Effector memory CD8-positive, alpha-beta T cell (primary cell): ENCODE measurements around the gene LENEP.
A peak's percentile ranks its signal among the peaks of the same experiment; 100 is the strongest.

Source experiments
- ATAC-seq: fragments of 150-1000 bp; cut with Tn5 transposase; replicated peaks from 2 replicates; pipeline ENCODE4 v1.10.0; 2021; ENCODE audit warnings: mild to moderate bottlenecking, moderate library complexity
- DNase-seq, 3 experiments: peaks; one replicate each; pipeline ENCODE4 v3.0.0; 2021
- H3K27ac Mint-ChIP-seq, 2 donors: one replicate each; pipeline ENCODE4 v1.8.0; 2022; ENCODE audit warnings: mild to moderate bottlenecking in 2 of 2, mixed read lengths in 2 of 2, moderate library complexity in 2 of 2
- H3K27me3 Mint-ChIP-seq, 2 donors: one replicate each; pipeline ENCODE4 v1.8.0; 2022; ENCODE audit warnings: mixed read lengths in 2 of 2
- H3K36me3 Mint-ChIP-seq: one replicate; pipeline ENCODE4 v1.8.0; 2022; ENCODE audit warnings: mild to moderate bottlenecking, moderate library complexity, mixed read lengths; ENCODE audit not compliant: insufficient read depth
- H3K4me1 Mint-ChIP-seq, 2 donors: one replicate each; pipeline ENCODE4 v1.8.0; 2022; ENCODE audit warnings: low read depth in 2 of 2, mixed read lengths in 2 of 2
- H3K4me3 Mint-ChIP-seq, 2 donors: one replicate each; pipeline ENCODE4 v1.8.0; 2022; ENCODE audit warnings: mild to moderate bottlenecking in 2 of 2, mixed read lengths in 2 of 2, moderate library complexity in 2 of 2
- H3K9me3 Mint-ChIP-seq, 2 donors: one replicate each; pipeline ENCODE4 v1.8.0; 2022; ENCODE audit warnings: mixed read lengths in 2 of 2

LENEP gene

GRCh38 chr1:155009742-155010141, 16.4 kb downstream of the LENEP start:
- DNase-seq (no peak), ATAC-seq (no peak)
- Mint-ChIP-seq H3K4me1 (peaks cover 38 to 64% of the 10 kb centered on the region in 2 donors), H3K9me3 (no peaks in the 10 kb centered on the region), H3K36me3 (no peaks in the 10 kb centered on the region), H3K27me3 (no peaks in the 10 kb centered on the region), H3K27ac (peak overlapping the region; percentile 74 to 92), H3K4me3 (peak overlapping the region; percentile 61 to 67)

GRCh38 chr1:155010211-155010918, 17.0 kb downstream of the LENEP start:
- Mint-ChIP-seq H3K36me3 (no peaks in the 10 kb centered on the region), H3K27ac (peak overlapping the region; percentile 74 to 92), H3K9me3 (no peaks in the 10 kb centered on the region), H3K4me3 (peak overlapping the region; percentile 61 to 67), H3K27me3 (no peaks in the 10 kb centered on the region), H3K4me1 (peaks cover 38 to 61% of the 10 kb centered on the region in 2 donors)
- DNase-seq (no peak), ATAC-seq (no peak)

DNA sequence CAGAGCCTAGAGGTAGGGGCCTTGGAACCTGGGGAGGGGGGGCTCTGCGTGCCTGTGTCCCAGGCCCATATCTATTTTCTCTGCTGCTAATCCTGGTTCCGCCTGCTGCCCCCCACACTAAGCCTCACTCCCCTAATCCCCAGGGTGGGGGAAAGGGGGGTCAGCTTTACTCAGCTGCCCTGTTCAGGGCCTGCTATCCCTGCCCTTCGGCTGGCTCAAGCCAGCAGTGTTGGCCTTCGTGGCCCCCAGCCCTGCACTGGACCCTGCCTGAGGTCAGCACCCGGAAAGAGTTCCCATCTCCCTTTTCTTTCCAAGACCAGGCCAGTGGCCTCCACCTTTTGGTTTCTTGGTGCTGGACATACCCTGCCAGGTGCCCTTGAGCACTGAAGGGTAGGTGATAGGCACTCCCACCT, 17.6 kb downstream of the LENEP start:
- Mint-ChIP-seq H3K27me3 (no peaks in the 10 kb centered on the region), H3K4me3 (peak overlapping the region; percentile 46 to 48), H3K36me3 (no peaks in the 10 kb centered on the region), H3K27ac (peak overlapping the region in 1 of 2 donors; percentile 74), H3K9me3 (no peaks in the 10 kb centered on the region), H3K4me1 (peaks cover 42 to 61% of the 10 kb centered on the region in 2 donors)
- ATAC-seq: no peak
- no peak for DNase-seq

DNA sequence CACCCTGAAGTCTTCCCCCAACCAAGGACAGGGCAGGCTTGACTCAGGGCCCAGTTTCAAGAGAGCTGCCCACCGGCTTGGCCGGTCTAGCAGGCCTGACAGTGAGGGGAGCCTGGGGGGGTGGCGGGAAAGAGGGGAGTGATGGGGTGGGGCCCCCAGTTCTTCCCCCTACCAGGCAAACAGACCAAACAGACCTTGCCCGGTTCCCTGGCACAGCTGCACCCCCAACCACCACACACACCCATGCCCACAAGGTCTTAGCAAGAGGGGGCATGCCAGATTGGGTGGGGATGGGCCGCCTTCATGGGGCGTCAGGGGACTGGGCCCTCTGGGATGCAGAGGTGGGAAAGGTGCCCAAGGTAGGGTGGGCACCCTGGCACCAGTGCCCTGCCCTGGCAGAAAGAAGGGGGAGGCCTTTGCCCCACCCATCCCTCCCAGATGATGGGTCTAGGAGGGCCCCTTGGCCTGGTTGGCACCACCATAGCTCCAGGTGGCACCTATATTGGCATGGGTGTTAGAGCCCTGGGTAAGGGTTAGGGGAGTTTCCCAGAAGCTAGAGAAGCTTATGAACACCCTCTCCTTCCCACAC, 18.1 kb downstream of the LENEP start:
- peaks cover 2% of the 10 kb centered on the region for H3K36me3 Mint-ChIP-seq

GRCh38 chr1:155012026-155012546, 18.7 kb downstream of the LENEP start:
- Mint-ChIP-seq H3K27me3 (no peaks in the 10 kb centered on the region), H3K9me3 (no peaks in the 10 kb centered on the region), H3K27ac (peak overlapping the region; percentile 74 to 83), H3K36me3 (peaks cover 5% of the 10 kb centered on the region), H3K4me3 (peak overlapping the region; percentile 40 to 41), H3K4me1 (peaks cover 38 to 61% of the 10 kb centered on the region in 2 donors)
- no peak for ATAC-seq
- no peak for DNase-seq

More for the DNA sequence above, 18.1 kb downstream of the LENEP start:
- DNase-seq (no peak), ATAC-seq (peak; percentile 36)
- H3K27me3 Mint-ChIP-seq: no peaks in the 10 kb centered on the region
- peak overlapping the region; percentile 74 to 83 for H3K27ac Mint-ChIP-seq
- no peaks in the 10 kb centered on the region for H3K9me3 Mint-ChIP-seq
- peak overlapping the region; percentile 46 to 48 for H3K4me3 Mint-ChIP-seq
- H3K4me1 Mint-ChIP-seq: peaks cover 41 to 61% of the 10 kb centered on the region in 2 donors

DNA sequence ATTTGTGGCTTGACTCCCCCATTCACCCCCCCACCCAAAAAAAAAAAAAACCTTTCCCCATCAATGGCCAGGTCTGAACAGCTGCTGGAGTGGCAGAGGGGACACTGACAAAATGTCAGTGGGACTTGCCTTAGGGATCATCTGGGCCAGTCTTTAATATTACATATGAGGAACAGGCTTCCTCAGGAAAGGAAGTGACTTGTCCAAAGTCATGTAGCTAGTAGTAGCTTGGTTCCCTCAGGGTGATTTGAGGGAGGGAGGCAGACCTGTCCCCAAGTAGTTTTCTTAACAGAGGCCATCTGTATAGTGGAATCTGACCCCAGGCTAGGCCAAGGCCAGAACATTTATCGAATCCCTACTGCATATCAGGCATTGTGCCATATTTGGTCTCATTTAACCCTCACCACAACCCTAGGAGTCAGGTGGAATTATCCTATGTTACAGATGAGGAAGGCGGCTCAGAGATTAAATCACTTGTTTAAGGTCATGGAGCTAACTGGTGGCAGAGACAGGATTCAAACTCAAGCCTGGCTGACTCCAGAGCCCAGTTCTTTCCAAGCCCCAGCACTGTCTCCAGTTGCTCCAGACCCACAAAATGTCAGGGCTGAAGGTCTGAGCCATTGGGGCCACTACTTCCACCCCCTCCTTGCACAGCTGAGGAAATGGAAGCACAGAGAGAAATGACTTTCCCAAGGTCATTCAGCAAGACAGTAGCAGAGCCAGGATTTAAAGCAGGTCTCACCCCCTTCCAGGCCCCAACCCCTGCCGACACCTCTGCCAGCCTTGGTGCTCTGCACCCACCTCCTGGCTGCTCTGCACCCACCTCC, 19.6 kb downstream of the LENEP start:
- DNase-seq: no peak
- ATAC-seq: no peak
- Mint-ChIP-seq H3K4me1 (peaks cover 38 to 63% of the 10 kb centered on the region in 2 donors), H3K4me3 (peak overlapping the region; percentile 41 to 64), H3K27ac (peak overlapping the region; percentile 74 to 83), H3K9me3 (no peaks in the 10 kb centered on the region), H3K27me3 (no peaks in the 10 kb centered on the region), H3K36me3 (peaks cover 5% of the 10 kb centered on the region)

DNA sequence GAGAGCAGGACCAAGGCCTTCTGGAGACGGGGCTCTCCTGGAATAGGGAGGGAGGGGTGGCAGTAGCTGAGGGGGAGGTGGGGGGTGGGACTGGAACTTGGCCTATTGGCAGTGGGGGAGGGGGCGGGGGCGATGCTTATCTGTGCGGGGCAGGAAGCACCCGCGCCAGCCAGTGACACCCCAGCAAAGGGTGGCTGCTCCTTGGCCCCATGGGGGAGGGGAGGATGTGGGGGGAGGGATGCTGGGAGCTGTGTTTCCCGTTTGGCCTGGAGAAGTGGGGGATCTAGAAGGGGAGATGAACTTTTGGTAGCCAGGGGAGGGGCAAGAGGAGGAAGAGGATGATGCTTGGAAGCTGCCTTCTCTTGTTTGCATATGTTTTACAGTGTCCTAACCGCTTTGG, 20.2 kb downstream of the LENEP start:
- DNase-seq (no peak), ATAC-seq (no peak)
- peaks cover 38 to 59% of the 10 kb centered on the region in 2 donors for H3K4me1 Mint-ChIP-seq
- H3K27ac Mint-ChIP-seq: peak overlapping the region; percentile 74 to 83
- H3K4me3 Mint-ChIP-seq: peak overlapping the region; percentile 41 to 64
- peaks cover 5% of the 10 kb centered on the region for H3K36me3 Mint-ChIP-seq
- H3K9me3 Mint-ChIP-seq: no peaks in the 10 kb centered on the region
- H3K27me3 Mint-ChIP-seq: no peaks in the 10 kb centered on the region

DNA sequence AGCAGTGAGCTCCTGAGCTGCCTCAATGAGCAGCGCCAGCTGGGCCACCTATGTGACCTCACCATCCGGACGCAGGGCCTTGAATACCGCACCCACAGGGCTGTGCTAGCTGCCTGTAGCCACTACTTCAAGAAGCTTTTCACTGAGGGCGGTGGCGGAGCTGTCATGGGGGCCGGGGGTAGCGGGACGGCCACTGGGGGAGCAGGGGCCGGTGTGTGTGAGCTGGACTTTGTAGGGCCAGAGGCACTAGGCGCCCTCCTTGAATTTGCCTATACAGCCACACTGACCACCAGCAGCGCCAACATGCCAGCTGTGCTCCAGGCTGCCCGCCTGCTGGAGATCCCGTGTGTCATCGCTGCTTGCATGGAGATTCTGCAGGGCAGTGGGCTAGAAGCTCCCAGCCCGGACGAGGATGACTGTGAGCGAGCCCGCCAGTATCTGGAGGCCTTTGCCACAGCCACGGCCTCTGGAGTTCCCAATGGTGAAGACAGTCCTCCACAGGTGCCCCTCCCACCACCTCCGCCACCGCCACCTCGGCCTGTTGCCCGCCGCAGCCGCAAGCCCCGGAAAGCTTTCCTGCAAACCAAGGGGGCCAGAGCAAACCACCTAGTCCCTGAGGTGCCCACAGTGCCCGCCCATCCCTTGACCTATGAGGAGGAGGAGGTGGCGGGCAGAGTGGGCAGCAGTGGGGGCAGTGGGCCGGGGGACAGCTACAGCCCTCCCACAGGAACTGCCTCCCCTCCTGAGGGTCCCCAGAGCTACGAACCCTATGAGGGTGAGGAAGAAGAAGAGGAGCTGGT, 21.5 kb downstream of the LENEP start:
- H3K4me3 Mint-ChIP-seq: no peak overlapping the region
- peaks cover 5% of the 10 kb centered on the region for H3K36me3 Mint-ChIP-seq
- H3K27ac Mint-ChIP-seq: peak overlapping the region; percentile 74 to 83
- ATAC-seq (no peak), DNase-seq (no peak)
- H3K9me3 Mint-ChIP-seq: no peaks in the 10 kb centered on the region
- H3K4me1 Mint-ChIP-seq: peaks cover 41 to 53% of the 10 kb centered on the region in 2 donors
- H3K27me3 Mint-ChIP-seq: no peaks in the 10 kb centered on the region

GRCh38 chr1:155015527-155016230, 22.3 kb downstream of the LENEP start:
- H3K27me3 Mint-ChIP-seq: no peaks in the 10 kb centered on the region
- H3K27ac Mint-ChIP-seq: peak overlapping the region in 1 of 2 donors; percentile 79
- no peak for ATAC-seq
- no peak for DNase-seq
- H3K9me3 Mint-ChIP-seq: no peaks in the 10 kb centered on the region
- H3K4me1 Mint-ChIP-seq: peaks cover 36 to 48% of the 10 kb centered on the region in 2 donors
- H3K4me3 Mint-ChIP-seq: peak overlapping the region; percentile 21 to 61
- peaks cover 5% of the 10 kb centered on the region for H3K36me3 Mint-ChIP-seq

- DNase-seq (no peak), ATAC-seq (no peak)
- no peaks in the 10 kb centered on the region for H3K9me3 Mint-ChIP-seq
- peak overlapping the region; percentile 50 to 61 for H3K4me3 Mint-ChIP-seq
- peaks cover 36 to 43% of the 10 kb centered on the region in 2 donors for H3K4me1 Mint-ChIP-seq
- peak overlapping the region; percentile 41 to 79 for H3K27ac Mint-ChIP-seq
- peaks cover 5% of the 10 kb centered on the region for H3K36me3 Mint-ChIP-seq
- H3K27me3 Mint-ChIP-seq: no peaks in the 10 kb centered on the region
Measured at GRCh38 chr1:155016231-155016831, 22.9 kb downstream of the LENEP start.

DNA sequence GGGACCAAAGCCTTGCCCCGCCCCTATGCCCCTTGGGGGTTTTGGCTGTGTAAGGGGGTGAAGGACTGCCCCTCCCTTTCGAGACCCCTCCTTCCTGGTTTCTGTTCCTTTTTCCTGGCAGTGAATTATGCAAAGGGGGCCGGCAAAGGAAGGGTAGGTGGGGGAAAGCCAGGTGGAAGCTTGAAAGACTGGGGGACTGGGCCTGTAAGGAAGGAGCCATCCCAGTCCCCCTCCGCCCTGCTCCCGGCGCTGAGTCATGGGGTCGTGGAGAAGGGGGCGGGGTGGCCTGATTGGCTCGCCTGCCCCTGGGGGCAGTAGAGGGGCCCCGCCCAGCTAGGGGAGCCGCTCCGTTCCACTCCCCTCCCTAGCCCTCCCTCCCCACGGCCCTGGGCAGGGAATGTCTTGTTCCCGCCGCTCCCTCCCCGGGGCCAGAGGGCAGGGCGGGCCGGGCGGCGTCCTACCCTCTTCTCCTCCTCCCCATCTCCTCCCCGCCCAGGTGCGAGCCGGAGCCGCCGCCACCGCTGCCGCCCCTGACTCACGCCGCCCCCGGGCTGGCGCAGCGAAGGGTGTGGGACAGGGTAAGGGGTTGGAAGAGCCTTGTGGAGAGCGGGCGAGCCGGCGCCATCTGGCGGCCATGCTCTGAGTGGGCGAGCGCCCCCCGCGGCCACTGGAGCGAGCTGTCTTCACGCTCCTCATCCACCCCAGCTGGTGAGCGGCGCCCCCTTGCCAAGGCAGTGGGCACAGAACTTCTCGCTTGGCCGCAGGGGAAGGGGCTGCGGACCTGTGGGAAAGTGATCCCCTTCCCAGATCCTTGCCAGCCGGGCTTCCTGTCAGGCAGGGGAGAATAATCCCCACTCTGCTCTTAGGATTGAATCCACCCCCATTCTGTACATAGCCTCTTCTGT, 23.9 kb downstream of the LENEP start:
- Mint-ChIP-seq H3K4me3 (peak overlapping the region; percentile 61), H3K9me3 (no peaks in the 10 kb centered on the region), H3K4me1 (peaks cover 38% of the 10 kb centered on the region in 2 donors), H3K36me3 (peaks cover 5% of the 10 kb centered on the region), H3K27me3 (no peaks in the 10 kb centered on the region), H3K27ac (peak overlapping the region in 1 of 2 donors; percentile 41)
- ATAC-seq (peak; percentile 98), DNase-seq (peak; percentile 84 to 88 (median 87))
